Transverse colon (tissue), 4 donors: ENCODE data around the gene FIP1L1. TPM values are rescaled to one million over a fixed set of nuclear protein-coding genes. Genes with fewer than 3 reads are reported as not detected.

Experiments used
- DNase-seq: peaks from one replicate; pipeline ENCODE4 v3.0.0-alpha.2; 2019
- H3K27ac ChIP-seq, 4 donors: fragments of 200-600 bp; sonication (generic); 2 replicates each; pipeline ENCODE4 v1.5.1; 2016 to 2018; ENCODE audit warnings: inconsistent platforms in 4 of 4
- H3K27me3 ChIP-seq: fragments of 200-600 bp; sonication (generic); 2 replicates; pipeline ENCODE4 v1.5.1; 2017; ENCODE audit warnings: inconsistent platforms
- H3K36me3 ChIP-seq, 4 donors: fragments of 200-600 bp; sonication (generic); 2 replicates each; pipeline ENCODE4 v1.5.1; 2017 to 2019; ENCODE audit warnings: inconsistent platforms in 4 of 4
- H3K4me1 ChIP-seq, 4 donors: fragments of 200-600 bp; sonication (generic); 2 replicates each; pipeline ENCODE4 v1.5.1; 2017 to 2020; ENCODE audit warnings: inconsistent platforms in 4 of 4
- H3K4me3 ChIP-seq, 4 donors: fragments of 200-600 bp; sonication (generic); 1 replicate in 1 of 4; 2 replicates in 3 of 4; pipeline versions ENCODE4 v1.5.1 to v1.6.1; 2017 to 2019; ENCODE audit warnings: inconsistent platforms in 4 of 4
- H3K9me3 ChIP-seq, 2 donors: fragments of 200-600 bp; sonication (generic); 2 replicates each; pipeline ENCODE4 v1.5.1; 2017 to 2019; ENCODE audit warnings: inconsistent platforms in 2 of 2
- EP300 ChIP-seq: sonication (generic); formaldehyde crosslinking; IDR thresholded peaks from one replicate; pipeline ENCODE4 v1.6.1; 2017; ENCODE audit warnings: antibody characterized with exemption, low read depth
- POLR2A ChIP-seq: fragments of 450-650 bp; IDR thresholded peaks from one replicate; pipeline ENCODE4 v1.6.1; 2016; ENCODE audit warnings: antibody characterized with exemption, mild to moderate bottlenecking, moderate library complexity
- POLR2AphosphoS5 ChIP-seq, 3 donors: sonication (generic); formaldehyde crosslinking; IDR thresholded peaks; one replicate each; pipeline ENCODE4 v1.6.1; 2016; ENCODE audit warnings: antibody characterized with exemption in 3 of 3
- WGBS, 2 donors: methylation state at CpG; one replicate each; pipeline ENCODE4 v1.1.5; 2018; ENCODE audit warnings: low coverage in 1 of 2; 5-methylcytosine and 5-hydroxymethylcytosine counted together
- in situ Hi-C, 4 donors: fragments of 200-750 bp; cut with MboI; loops; one replicate each; pipeline versions ENCODE4 v1.15.0 to v1.15.1; 2017; ENCODE audit warnings: low sequenced_read_pairs in 3 of 4, low pct_ligation_motif_present in 1 of 4, low pct_unique_long_range_greater_than_20kb in 1 of 4
- intact Hi-C: fragments of 100-400 bp; cut with DNase I; formaldehyde crosslinking; loops from one replicate; pipeline ENCODE4 v1.15.1; 2023; ENCODE audit warnings: low total_unique reads
- total RNA-seq, 4 donors: library from RNA; depleted of rRNA; stranded (reverse); fragments of >200 nt; gene quantifications; one replicate each; pipeline ENCODE4 v1.1.0, GENCODE V29; 2016
- TF ChIP-seq, protein P1 (sequence below), 5 experiments: fragments of 200-600 bp in 3 of 5; fragments of 450-650 bp in 2 of 5; sonication (generic) in 3 of 5; IDR thresholded peaks; 1 replicate in 2 of 5; 2 replicates in 3 of 5; pipeline ENCODE4 v1.5.1; 2016 to 2017; ENCODE audit warnings: antibody characterized with exemption in 5 of 5, inconsistent platforms in 3 of 5, mild to moderate bottlenecking in 2 of 5, moderate library complexity in 1 of 5

FIP1L1 gene
- total RNA-seq, 4 donors from 2014 or later, result 20.6 to 97.5 (median 43.9) TPM

DNA sequence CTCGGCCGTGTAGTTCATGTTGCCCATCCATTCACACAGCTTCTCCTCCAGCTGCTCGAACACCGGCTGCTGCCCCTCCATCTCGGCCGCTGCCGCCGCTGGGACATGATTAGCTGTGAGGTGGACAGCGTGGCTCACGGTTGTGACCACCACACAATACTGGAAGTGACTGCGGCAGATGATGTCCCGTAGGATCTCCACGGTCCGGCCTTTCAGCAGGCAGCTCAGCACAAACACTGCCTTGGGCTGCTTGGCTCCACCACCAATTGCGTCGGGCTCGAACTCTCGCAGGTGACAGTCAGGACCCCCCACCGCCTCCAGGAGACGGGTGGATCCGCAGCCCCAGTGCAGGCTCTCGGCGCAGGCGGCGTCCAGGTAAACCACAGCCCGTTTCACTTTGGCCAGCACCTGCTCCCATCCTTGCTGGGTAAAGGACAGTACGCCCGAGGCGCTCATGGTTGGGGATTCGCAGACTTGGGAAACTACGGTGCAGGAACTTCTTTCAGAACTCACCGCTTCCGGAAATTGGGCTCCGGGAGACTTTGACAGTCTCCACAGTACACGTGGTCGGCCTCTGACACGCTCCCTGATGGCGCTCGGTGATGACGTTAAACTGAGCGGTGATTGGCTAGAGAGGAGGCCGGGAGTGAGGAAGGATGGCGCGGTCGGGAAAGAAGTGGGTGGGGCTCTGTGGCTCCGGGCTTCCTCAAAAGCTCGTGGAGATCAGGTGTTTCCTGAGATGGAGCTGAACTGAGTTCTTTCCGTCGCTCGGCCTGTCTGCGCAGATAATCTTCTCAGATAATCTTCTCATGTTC is 11.7 kb upstream of the FIP1L1 start, which contains the start of gene SCFD2:
SCFD2 (minus strand) TSS at position 576 of the 815 bp plus-strand sequence.
- H3K4me1 ChIP-seq, result peaks cover 3 to 38% (median 16%) of the 10 kb centered on the region in 4 donors
- peak within 1 kb of the TSS; percentile 62 to 95 (median 69) for H3K4me3 ChIP-seq
- in situ Hi-C loops (loop anchor here in 2 of 4 donors (25.0 kb wide), 5 partner anchors 353 to 872 kb away; partner anchors contain the start of genes CHIC2 (in 2 of the 2) and PDGFRA (in 1 of the 2)), intact Hi-C loops (no loop called here)
- peak; percentile 99 for DNase-seq
- no peaks in the 10 kb centered on the region for H3K36me3 ChIP-seq
- no peaks in the 10 kb centered on the region for H3K9me3 ChIP-seq
- TF ChIP-seq POLR2A (no peak), EP300 (no peak), POLR2AphosphoS5 (IDR thresholded peaks at IDR 0.05) (peak; percentile 50 to 75 (median 62))
- TF ChIP-seq, protein P1, sequence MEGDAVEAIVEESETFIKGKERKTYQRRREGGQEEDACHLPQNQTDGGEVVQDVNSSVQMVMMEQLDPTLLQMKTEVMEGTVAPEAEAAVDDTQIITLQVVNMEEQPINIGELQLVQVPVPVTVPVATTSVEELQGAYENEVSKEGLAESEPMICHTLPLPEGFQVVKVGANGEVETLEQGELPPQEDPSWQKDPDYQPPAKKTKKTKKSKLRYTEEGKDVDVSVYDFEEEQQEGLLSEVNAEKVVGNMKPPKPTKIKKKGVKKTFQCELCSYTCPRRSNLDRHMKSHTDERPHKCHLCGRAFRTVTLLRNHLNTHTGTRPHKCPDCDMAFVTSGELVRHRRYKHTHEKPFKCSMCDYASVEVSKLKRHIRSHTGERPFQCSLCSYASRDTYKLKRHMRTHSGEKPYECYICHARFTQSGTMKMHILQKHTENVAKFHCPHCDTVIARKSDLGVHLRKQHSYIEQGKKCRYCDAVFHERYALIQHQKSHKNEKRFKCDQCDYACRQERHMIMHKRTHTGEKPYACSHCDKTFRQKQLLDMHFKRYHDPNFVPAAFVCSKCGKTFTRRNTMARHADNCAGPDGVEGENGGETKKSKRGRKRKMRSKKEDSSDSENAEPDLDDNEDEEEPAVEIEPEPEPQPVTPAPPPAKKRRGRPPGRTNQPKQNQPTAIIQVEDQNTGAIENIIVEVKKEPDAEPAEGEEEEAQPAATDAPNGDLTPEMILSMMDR (IDR thresholded peaks at IDR 0.05), result no peak
- peak within 1 kb of the TSS; percentile 53 to 83 (median 68) for H3K27ac ChIP-seq
- 0% methylated on average over 51 of the region's 51 CpGs; no CpG with 5 or more reads in 1 of the 2 donors for WGBS, 2 donors
- H3K27me3 ChIP-seq, result no peaks in the 10 kb centered on the region

DNA sequence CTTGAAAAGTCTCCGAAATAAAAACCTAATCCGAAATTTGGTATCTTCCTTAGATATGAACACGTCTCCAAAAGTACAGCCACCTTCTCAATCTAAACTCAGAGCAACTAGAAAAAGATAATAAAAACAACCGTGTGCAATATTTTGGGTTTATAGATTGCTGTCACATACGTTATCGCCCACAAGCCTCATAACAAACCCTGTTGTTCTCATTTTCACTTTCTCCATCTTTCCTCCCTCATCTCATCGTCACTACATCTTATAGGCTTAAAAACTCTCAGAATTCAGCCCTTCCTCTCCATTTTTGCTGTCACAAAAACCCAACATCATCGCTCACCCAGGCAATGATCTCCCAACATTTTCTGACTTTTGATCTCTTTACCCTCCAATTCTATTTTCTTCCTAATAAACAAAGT is 11.1 kb upstream of the FIP1L1 start:
- Histone ChIP-seq H3K4me3 (peak overlapping the region; percentile 42 to 70 (median 65)), H3K9me3 (no peaks in the 10 kb centered on the region), H3K27ac (peak overlapping the region; percentile 53 to 83 (median 68)), H3K4me1 (peaks cover 3 to 38% (median 16%) of the 10 kb centered on the region in 4 donors), H3K36me3 (no peaks in the 10 kb centered on the region), H3K27me3 (no peaks in the 10 kb centered on the region)
- 14 to 15% methylated on average over 7 to 8 of the region's 8 CpGs for WGBS, 2 donors
- intact Hi-C loops, result no loop called here
- in situ Hi-C loops, result loop anchor here in 2 of 4 donors (25.0 kb wide), 5 partner anchors 354 to 871 kb away; partner anchors contain the start of genes CHIC2 (in 2 of the 2) and PDGFRA (in 1 of the 2)
- DNase-seq, result no peak
- TF ChIP-seq, protein P1 (IDR thresholded peaks at IDR 0.05), result no peak
- TF ChIP-seq EP300 (no peak), POLR2AphosphoS5 (IDR thresholded peaks at IDR 0.05) (no peak), POLR2A (no peak)

DNA sequence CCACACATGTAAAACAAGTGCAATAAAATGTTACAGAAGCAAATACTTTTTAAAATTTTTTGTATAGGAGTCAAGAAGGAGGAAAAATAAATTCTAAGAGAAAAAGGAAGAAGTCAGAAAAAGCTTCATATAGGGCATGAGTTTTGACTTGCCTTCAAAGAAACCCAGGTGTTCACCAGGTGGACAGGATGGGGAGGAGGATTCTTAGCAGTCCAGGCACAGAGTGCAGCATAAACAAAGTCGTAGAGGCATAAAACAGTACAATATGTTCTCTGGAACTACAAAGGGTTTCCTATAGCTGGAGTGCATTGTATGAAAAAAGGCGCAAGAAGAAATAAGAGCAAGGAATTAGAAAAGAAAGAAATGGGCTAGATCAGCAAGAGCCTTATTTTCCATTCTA is 9.7 kb upstream of the FIP1L1 start:
- H3K4me3 ChIP-seq, result no peak overlapping the region
- H3K9me3 ChIP-seq, result no peaks in the 10 kb centered on the region
- DNase-seq, result no peak
- in situ Hi-C loops, result loop anchor here in 2 of 4 donors (25.0 kb wide), 5 partner anchors 355 to 870 kb away; partner anchors contain the start of genes CHIC2 (in 2 of the 2) and PDGFRA (in 1 of the 2)
- TF ChIP-seq POLR2AphosphoS5 (IDR thresholded peaks at IDR 0.05) (no peak), EP300 (no peak), POLR2A (no peak)
- TF ChIP-seq, protein P1 (IDR thresholded peaks at IDR 0.05), result no peak
- intact Hi-C loops, result no loop called here
- H3K27me3 ChIP-seq, result no peaks in the 10 kb centered on the region
- no peak overlapping the region for H3K27ac ChIP-seq
- WGBS, 2 donors, result 64 to 74% methylated on average over 2 of the region's 2 CpGs
- no peaks in the 10 kb centered on the region for H3K36me3 ChIP-seq
- H3K4me1 ChIP-seq, result peaks cover 3 to 28% (median 16%) of the 10 kb centered on the region in 4 donors

DNA sequence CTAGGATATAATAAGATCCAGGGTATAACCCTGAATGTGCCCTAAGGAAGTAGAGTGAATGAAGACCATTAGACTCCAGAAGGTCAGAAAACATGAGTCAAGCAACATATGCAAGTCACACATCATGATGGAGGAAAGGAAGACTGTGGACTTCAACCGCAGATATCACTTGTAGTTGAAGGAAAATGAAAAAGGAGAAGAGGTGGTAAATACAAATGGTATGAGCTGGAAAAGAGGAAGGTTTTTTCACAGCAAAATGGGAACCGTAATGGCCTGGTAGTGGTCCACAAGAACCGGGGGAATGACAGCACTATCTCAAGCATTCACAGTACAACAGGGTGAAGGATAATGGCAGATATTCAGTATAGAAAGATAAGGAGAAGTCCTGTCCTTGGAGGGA is 6.4 kb upstream of the FIP1L1 start:
- Histone ChIP-seq H3K36me3 (no peaks in the 10 kb centered on the region), H3K4me3 (no peak overlapping the region), H3K27me3 (no peaks in the 10 kb centered on the region), H3K4me1 (peaks cover 0 to 14% (median 4%) of the 10 kb centered on the region in 4 donors), H3K27ac (no peak overlapping the region), H3K9me3 (no peaks in the 10 kb centered on the region)
- in situ Hi-C loops, result loop anchor here in 2 of 4 donors (25.0 kb wide), 5 partner anchors 359 to 866 kb away; partner anchors contain the start of genes CHIC2 (in 2 of the 2) and PDGFRA (in 1 of the 2)
- TF ChIP-seq EP300 (no peak), POLR2A (no peak), POLR2AphosphoS5 (IDR thresholded peaks at IDR 0.05) (no peak)
- TF ChIP-seq, protein P1 (IDR thresholded peaks at IDR 0.05), result no peak
- no peak for DNase-seq
- WGBS, 2 donors, result 94 to 100% methylated on average over 1 to 3 of the region's 3 CpGs
- intact Hi-C loops, result no loop called here
